ENCODE measurements around the gene TTC16.
A peak's percentile ranks its signal among the peaks of the same experiment; 100 is the strongest.

TTC16 gene, protein sequence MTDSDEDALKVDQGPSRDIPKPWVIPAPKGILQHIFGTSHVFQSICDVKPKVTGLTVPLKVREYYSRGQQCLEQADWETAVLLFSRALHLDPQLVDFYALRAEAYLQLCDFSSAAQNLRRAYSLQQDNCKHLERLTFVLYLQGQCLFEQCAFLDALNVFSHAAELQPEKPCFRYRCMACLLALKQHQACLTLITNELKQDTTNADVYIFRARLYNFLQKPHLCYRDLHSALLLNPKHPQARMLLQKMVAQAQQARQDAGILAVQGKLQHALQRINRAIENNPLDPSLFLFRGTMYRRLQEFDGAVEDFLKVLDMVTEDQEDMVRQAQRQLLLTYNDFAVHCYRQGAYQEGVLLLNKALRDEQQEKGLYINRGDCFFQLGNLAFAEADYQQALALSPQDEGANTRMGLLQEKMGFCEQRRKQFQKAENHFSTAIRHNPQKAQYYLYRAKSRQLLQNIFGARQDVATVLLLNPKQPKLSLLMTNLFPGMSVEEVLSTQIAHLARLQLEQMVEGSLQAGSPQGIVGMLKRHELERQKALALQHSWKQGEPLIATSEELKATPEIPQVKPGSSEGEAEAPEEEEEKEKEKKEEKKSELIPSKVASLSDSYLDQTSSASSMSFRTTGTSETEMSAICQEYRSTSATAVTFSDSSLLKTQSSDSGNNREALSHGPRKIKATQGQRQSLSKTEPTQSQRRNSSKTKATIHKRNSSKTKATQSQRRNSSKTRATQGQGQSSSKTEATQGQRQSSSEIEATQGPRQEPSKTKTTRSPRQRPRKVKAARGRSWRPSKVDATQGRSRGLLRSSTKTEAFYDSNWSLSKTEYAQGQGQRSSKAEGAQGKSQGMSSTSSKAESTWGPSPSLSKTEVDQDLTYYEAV

DNA sequence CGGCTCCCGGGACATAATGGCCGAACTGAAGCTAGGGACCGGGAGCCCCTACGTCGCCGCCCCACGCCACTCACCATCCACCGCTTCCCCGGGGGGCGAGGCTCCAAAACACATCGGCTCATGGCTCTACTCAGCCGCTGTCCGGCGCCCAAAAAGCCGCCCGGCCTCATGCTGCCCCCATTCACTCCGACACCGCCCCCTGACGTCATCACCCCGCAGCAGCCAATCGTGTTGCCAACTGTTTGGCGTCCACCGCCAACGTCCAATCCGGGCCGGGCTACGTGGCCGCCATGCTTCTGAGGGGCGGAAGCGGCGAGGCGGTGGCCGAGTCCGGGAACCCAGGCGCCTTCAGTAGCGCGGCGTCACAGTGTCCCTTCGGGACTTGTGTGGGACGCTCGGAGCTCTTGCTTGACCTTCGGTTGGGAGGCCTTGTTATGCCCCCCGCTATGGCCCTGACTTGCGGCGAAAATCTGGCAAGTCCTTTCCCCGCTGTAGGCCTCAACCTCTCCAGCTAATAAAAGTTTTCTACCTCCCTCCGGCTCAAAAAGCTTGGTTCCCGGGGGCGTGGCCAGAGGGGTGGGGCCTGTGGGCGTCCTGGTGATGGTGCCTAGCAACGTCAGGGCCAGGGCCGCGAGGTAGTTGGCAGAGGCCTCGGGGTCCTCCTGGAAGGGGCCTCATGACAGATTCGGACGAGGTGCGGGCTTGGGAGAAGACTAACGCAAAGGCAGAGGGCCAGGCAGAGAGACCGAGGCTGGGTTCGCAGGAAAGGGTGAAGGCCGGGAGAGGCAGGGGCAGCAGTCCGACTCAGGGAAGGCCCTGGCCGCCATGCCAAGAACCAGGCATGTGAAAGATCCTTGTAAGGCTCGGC is at the start of gene TTC16, which contains the start of gene PTRH1:
Gene TTC16 (plus strand): TSS at position 610 of the 868 bp plus-strand sequence. CDS start 67 bp downstream, at position 677.
Gene PTRH1 (minus strand): TSS at position 194 of the 868 bp plus-strand sequence. CDS start 24 bp downstream, at position 170.
- DNase-seq (ENCODE audit: low read depth in 2 of 3, low spot score in 1 of 3): peak; percentile 91 to 98 (median 96)

- no peak for DNase-seq (ENCODE audit: low read depth in 2 of 3, low spot score in 1 of 3)
Measured at GRCh38 chr9:127667127-127667844, 48.6 kb upstream of the TTC16 start.

- no peak for DNase-seq (ENCODE audit: low read depth in 2 of 3, low spot score in 1 of 3)
Measured at GRCh38 chr9:127667906-127668305, 48.0 kb upstream of the TTC16 start.

DNA sequence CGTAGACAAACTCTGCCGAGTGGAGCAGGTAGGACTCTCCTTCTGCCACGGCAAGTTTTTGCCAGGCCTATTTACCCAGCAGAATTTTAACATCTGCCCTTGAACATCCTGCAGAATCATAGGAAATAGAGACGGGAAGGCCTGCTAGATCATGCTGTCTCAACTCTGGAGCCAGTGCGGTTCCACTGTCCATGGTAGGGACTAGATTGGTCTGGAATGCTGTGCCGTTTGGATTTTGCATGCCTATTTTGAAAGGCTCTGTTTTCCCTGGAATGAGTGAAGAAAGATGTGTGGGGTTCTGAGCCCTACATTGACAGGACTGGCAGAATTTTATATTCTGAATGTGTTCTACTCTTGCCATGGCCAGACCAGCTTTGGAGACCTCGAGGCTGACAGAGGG is 42.6 kb upstream of the TTC16 start:
- DNase-seq (ENCODE audit: low read depth in 2 of 3, low spot score in 1 of 3): no peak

GRCh38 chr9:127676638-127677037 is 39.2 kb upstream of the TTC16 start:
- DNase-seq (ENCODE audit: low read depth in 2 of 3, low spot score in 1 of 3): no peak

DNA sequence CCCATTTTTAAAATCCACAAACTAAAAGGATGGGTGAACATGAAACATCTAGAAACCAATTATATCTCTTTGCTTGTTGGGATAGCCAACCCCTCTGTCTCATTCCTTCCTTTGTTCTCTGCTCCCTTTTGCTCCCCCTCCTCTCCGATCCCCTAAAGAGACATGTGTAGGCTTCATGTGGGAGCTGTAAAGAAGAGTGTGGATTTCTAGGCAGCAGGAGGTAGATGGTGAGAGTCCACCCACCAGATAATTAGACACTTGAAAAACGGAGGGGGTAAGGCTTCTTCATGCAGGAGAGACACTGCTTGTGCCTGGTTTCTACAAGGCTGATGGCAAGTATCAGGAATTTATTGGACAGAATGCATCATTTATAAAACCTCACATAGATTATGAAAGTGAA is 36.4 kb upstream of the TTC16 start:
- no peak for DNase-seq (ENCODE audit: low read depth in 2 of 3, low spot score in 1 of 3)

- DNase-seq (ENCODE audit: low read depth in 2 of 3, low spot score in 1 of 3): no peak
Measured at GRCh38 chr9:127680226-127680625, 35.7 kb upstream of the TTC16 start.

- no peak for DNase-seq (ENCODE audit: low read depth in 2 of 3, low spot score in 1 of 3)
Measured at GRCh38 chr9:127680846-127681245, 35.0 kb upstream of the TTC16 start.

DNA sequence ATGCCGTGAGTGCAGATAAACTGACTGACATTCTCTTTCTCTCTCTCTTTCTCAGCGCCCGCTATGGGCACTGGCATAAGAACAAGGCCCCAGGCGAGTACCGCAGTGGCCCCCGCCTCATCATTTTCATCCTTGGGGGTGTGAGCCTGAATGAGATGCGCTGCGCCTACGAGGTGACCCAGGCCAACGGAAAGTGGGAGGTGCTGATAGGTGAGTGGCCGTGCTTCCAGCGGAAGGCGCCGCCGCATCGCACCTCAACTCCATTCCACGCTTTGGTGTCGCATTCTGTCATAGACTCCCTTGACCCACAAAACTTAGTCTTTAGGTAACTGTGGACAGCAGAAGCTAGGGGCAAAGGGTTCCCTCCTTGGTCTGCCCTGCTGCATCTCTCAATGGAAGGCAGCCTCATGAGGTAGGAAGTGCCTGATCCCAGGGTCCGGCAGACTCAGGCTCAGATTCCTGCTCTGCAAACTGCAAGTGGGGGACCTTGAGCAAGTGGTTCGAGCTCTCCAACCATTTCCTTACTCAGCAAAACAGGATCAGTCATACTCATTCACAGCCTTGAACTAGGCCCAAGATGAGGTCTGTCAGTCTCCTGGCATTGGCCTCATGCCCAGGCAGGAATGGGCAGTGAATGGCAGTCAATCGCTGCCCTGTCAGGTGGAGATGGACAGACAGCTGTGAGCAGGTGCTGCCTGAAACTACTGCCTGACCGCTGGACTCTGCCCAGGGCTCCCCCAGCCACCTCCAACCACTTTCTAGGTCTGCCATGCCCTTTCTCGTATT is 33.3 kb upstream of the TTC16 start:
- DNase-seq (ENCODE audit: low read depth in 2 of 3, low spot score in 1 of 3): no peak

GRCh38 chr9:127683723-127684122 is 32.2 kb upstream of the TTC16 start:
- DNase-seq (ENCODE audit: low read depth in 2 of 3, low spot score in 1 of 3): no peak

DNA sequence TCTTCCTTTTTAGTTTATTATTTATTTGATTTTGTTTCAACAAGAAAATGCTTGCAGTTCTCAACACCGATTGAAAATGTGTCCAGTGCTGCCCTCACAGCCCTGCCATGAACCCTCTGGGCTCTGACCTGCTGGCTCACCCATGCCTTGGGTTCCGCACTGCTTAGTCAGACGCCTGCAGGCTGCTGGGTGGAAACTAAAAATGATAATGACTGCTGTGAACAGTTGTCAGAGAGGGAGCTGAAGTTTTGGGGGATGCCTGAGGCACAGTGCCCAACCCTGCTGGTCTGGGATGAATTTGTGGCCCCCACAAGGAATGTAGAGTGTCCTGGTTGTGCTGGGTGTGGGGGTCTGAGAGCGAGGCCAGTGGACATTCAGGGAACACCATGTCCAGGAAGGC is 31.3 kb upstream of the TTC16 start:
- DNase-seq (ENCODE audit: low read depth in 2 of 3, low spot score in 1 of 3): no peak

GRCh38 chr9:127686461-127687393 is 29.2 kb upstream of the TTC16 start:
- no peak for DNase-seq (ENCODE audit: low read depth in 2 of 3, low spot score in 1 of 3)

DNA sequence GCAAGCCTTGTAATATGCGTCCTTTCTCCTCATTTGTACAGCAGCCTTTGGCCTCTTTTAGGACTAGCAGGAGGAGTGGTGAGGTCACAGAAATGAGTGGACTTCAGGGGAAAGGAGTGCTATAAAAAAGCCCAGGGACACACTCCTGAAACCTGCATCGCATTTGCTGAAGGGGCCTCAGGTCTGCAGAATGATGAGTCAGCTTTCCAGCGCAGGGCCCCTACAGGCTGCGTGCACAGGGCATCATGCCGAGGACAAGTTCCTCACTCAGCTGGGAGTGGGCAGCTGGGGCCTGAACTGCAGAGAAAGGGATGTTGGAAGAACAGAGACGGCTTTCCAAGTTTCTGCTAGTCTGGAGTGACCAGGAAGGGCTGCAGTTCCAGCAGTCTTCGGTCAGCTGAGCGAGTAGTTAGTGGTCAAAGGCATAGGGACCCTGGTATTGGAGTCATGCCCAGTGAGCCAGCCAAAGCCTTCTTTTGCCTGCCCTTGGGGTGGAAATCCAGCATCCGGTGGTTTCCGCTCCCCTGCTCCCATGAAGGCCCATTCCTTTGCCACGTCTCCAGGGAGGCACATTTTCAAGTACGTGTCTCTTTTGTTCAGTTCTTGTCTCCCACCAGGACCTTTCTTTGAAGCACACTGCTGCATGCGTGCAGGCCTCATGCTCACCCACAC is 26.4 kb upstream of the TTC16 start:
- DNase-seq (ENCODE audit: low read depth in 2 of 3, low spot score in 1 of 3): no peak

DNA sequence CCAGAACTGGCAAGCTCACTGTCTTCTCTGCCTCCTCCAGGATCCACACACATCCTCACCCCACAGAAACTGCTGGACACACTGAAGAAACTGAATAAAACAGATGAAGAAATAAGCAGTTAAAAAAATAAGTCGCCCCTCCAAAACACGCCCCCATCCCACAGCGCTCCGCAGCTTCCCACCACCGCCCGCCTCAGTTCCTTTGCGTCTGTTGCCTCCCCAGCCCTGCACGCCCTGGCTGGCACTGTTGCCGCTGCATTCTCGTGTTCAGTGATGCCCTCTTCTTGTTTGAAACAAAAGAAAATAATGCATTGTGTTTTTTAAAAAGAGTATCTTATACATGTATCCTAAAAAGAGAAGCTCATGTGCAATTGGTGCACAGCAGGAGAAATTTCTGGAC is 25.1 kb upstream of the TTC16 start:
- DNase-seq (ENCODE audit: low read depth in 2 of 3, low spot score in 1 of 3): no peak

DNA sequence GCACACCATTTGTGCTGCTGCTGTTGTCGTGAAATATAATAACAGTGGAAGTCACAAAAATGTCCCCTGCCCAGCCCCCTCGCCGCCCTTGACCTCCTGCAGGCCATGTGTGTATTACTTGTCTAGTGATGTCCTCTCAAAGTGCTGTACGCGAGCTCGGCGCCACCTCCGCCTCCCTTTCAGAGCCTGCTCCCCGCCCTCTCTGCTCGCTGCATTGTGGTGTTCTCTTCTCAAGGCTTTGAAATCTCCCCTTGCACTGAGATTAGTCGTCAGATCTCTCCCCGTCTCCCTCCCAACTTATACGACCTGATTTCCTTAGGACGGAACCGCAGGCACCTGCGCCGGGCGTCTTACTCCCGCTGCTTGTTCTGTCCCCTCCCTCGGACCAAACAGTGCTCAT is 23.8 kb upstream of the TTC16 start:
- no peak for DNase-seq (ENCODE audit: low read depth in 2 of 3, low spot score in 1 of 3)

- DNase-seq (ENCODE audit: low read depth in 2 of 3, low spot score in 1 of 3): no peak
Measured at GRCh38 chr9:127693143-127693542, 22.7 kb upstream of the TTC16 start.

- no peak for DNase-seq (ENCODE audit: low read depth in 2 of 3, low spot score in 1 of 3)
Measured at GRCh38 chr9:127693697-127694096, 22.2 kb upstream of the TTC16 start.
